GM19043 (cell line): ENCODE results near the gene TRMT10B.
A peak's percentile ranks its signal among the peaks of the same experiment; 100 is the strongest.
"Not testable (repeated sequence)": the region's sequence is repeated elsewhere in the genome, so short reads cannot be mapped to it uniquely, and the experiment has no call there.

Source experiments
- ATAC-seq: cut with Tn5 transposase; IDR thresholded peaks from one replicate; pipeline ENCODE4 v1.9.1; 2021; ENCODE audit warnings: low read depth; ENCODE audit not compliant: unreplicated experiment

Gene TRMT10B

DNA sequence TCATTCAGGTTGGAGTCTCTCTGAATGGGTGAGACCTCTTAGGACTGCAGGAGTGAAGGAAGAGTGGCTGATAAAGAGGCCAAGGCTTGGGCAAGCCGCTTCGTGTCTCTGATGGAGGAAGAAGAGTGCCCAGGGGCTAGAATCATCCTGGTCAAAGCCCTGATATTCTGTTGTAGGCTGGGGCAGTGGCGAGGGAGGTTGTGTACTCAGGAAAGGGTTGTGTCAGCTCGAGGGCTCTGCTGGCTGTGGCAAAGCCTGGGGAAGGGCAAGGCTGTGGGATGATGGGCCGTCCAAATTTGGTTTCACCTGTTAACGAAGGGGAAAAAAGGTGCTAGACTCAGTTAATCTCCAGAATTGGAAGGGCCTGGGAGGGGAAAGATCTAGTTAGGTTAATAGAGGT is 2.4 kb upstream of the TRMT10B start:
- no peak for ATAC-seq

DNA sequence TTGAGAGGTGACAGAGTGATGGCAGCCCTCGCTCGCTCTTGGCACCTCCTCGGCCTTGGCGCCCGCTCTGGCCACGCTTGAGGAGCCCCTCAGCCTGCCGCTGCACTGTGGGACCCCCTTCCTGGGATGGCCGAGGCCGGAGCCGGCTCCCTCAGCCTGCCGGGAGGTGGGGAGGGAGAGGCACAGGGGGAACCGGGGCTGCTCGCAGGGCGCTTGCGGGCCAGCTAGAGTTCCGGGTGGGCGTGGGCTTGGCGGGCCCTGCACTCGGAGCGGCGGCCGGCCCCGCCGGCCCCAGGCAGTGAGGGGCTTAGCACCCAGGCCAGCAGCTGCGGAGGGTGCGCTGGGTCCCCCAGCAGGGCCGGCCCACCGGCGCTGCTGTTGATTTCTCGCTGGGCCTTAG is 1.9 kb upstream of the TRMT10B start:
- ATAC-seq = not testable (repeated sequence)

DNA sequence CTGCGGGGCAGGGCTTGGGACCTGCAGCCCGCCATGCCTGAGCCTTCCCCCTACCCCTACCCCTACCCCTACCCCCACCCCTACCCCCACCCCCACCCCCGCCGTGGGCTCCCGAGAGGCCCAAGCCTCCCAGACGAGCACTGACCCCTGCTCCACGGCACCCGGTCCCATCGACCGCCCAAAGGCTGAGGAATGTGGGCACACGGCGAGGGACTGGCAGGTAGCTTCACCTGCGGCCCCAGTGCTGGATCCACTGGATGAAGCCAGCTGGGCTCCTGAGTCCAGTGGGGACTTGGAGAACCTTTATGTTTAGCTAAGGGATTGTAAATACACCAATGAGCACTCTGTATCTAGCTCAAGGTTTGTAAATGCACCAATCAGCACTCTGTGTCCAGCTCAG is 1.5 kb upstream of the TRMT10B start:
- not testable (repeated sequence) for ATAC-seq

DNA sequence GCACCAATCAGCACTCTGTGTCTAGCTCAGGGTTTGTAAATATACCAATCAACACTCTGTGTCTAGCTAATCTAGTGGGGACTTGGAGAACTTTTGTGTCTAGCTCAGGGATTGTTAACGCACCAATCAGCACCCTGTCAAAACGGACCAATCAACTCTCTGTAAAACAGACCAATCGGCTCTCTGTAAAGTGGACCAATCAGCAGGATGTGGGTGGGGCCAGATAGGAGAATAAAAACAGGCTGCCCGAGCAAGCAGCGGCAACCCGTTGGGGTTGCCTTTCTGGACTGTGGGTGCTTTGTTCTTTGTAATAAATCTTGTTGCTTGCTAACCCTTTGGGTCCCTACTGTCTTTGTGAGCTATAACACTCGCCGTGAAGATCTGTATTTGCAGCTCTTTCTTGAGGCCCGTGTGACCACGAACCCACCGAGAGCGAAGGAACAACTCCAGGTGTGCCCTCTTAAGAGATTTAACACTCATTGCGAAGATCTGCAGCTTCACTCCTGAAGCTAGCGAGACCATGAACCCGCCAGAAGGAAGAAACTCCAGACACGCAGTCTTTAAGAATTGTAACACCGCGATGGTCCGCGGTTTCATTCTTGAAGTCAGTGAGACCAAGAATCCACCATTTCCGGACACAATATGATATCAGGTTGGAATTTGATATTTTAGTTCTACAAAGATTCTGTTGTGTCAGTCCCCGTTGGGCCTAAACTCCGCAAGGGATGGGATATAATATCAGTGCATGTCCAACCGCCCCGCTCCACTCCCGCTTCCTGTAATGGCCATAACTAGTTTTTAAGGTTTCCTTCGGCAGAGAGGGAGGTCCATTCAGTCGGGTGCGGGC is 740 bp upstream of the TRMT10B start:
- no peak for ATAC-seq

DNA sequence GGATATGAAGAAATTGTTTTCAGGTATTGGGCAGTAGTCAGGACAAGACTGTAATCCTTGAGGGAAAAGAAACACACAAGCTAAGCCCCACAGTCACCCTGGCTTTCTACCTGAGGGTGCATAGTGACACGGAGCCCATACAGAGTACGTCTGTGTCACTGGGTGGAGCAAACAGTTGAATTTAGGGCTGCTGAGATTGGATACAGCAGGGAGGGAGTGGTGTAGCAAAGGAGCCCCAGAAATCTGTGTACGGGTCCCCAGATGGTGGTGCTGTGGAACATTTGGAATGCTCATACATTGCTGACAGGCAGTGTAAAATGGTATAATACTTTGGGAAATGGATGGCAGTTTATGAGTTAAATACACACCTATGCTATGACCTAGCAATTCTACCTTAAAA is 5.1 kb downstream of the TRMT10B start:
- ATAC-seq = no peak

DNA sequence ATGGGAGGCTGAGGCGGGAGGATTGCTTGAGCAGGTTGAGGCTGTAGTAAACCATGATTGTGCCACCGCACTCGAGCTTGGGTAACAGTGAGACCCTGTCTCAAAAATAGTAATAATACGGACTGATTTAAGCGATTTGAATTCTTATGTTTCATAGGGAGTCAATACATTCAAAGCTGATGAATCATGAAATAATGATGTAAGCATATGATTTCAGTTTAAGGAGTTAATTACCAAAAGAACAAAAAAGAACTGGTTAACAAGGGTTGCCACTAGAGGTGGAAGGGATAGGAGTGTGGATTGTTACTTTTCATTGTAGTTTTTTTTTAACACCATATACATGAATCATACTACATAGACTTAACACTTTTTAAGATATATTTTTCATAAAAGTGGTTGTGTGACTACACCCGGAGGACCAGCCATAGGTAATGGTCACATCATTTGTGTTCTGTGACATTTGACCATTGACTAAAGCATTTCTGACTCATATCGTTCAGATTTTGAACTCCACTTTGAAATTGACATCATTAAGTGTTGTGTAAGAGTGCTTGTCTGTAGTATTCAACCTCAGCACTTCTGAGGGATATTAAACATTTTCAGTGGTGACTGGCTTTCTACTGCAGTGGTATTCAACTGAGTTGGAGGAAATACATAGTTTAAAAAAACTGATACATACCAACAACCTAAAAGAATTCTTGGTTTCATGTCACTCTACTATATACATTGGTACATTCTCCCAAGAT is 7.0 kb downstream of the TRMT10B start:
- ATAC-seq = no peak

DNA sequence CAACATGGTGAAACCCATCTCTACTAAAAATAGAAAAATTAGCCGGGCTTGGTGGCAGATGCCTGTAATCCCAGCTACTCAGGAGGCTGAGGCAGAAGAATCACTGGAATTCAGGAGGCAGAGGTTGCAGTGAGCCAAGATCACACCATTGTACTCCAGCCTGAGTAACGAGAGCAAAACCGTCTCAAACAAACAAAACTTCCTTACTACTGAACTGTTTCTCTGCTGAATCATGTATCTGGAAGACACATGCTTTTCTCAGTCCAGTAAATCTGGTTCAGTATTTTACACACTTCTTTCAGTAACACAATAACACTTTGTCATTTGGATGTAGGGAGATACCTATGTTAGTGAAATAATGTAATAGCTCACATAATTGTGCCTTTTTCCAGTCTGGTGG is 7.9 kb downstream of the TRMT10B start:
- ATAC-seq = no peak

DNA sequence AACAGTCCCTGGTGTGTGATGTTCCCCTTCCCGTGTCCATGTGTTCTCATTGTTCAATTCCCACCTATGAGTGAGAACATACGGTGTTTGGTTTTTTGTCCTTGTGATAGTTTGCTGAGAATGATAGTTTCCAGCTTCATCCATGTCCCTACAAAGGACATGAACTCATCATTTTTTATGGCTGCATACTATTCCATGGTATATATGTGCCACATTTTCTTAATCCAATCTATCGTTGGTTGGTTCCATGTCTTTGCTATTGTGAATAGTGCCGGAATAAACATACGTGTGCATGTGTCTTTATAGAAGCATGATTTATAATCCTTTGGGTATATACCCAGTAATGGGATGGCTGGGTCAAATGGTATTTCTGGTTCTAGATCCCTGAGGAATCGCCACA is 11.7 kb downstream of the TRMT10B start:
- ATAC-seq = not testable (repeated sequence)

DNA sequence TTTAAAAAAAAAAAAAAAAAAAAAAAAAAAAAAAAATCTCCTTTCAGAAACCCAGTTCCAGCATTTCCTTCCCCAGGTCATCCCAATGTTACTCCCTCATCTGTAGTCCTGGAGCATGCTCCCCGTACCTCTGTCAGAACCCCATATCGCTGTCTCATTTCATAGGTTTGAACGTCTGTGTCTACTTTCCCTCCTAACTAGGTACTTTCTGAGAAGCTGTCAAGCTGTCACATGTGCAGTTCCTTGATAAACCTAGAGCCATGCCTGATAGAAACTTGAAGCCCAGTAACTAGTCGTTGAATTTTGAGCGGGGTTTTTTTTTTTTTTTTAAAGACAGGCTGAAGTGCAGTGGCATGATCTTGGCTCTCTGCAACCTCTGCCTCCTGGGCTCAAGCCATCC is 15.7 kb downstream of the TRMT10B start:
- ATAC-seq = no peak

DNA sequence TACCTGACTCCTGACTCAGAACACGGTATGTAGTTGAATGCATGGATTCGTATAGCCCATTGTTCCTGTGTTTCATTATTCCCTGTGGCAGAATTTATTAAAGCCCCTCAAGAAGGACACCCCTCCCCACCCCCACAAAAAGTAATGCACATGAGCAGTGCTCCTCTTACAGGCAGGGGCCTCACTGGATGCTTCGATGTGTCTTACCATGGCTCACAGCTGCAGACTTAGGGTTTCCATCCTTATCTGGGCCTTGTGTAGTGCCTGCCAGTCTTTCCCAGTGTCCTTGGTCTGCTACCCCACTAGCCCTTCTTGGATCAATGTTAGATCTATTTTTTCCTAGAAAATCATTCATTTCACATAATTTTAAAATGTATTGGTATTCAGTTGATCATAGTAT is 16.4 kb downstream of the TRMT10B start:
- no peak for ATAC-seq

DNA sequence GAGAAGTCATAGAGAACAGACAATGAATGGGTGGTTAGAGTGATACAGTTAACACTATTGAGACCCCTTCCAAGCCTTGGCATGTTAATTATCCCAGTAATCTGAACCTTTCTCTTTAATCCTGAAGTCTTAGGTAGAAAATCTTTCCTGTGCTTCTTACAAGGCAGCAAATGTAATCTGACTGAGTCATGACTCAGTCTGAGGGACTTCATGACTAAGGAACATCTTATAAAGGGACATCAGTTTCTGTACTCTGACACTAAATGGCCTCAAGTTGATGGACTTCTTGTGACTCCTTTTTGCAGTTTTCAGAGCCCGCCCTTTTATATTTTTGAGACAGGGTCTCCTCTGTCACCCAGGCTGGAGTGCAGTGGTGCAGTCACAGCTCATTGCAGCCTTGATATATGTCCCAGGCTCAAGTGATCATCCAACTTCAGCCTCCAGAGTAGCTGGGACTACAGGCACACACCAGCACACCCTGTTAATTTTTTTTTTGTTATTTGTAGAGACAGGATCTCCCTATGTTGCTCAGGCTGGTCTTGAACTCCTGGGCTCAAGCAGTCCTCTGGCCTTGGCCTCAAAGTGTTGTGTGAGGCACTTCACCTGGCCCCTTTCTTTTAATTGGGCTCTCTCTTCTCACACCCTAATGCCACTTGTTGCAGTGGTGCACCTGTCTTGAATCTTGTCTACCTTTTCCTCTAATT is 21.8 kb downstream of the TRMT10B start:
- no peak for ATAC-seq

DNA sequence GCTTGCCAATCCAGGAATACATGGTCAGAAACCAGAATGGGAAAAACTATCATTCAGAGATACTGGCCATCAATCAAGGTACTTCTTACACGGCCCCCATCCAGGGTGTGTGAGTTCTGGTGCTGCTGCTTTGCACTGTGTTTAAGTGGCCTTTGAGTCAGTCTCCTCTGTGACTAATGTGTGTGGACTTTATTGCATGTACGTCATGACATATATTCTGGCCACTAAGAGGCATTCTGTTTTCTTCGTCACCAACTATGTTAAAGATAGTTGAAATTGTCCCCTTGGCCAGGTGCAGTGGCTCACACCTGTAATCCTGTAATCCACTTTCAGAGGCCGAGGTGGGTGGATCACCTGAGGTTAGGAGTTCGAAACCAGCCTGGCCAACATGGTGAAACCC is 22.7 kb downstream of the TRMT10B start:
- no peak for ATAC-seq

DNA sequence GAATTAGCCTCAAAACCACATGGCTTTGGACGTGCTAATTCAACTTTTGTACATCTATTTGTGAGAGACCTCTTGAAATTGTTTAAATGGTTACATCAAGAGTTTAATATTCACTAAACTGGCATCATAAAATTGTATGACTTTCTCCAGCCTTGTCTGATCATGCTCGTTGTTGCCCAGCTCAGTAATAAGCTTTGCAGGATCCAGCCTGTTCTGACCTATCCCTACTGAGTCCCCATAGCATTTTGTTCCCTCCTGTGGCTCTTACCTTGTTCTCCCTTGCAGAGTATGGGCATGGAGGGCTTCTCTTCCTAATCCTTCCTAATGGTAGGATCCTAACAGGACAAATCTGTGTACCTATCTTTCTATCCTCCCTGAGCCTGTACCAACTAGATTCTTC is 24.9 kb downstream of the TRMT10B start:
- ATAC-seq = no peak

DNA sequence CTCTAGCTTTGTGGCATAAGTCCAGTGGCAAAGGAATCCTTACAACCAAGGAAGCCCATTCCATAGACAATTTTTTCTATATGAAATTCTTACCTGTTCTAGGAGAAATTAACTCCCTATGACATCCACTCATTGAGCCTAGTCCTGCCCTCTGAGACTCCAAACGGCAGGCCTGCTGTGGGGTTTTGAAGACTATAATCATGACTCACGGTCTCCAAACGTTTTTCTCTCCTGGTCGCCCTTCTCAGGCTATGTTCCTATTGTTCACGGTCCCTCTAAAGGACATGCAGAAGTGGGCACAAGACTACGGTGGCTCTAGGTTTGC is 30.6 kb downstream of the TRMT10B start:
- no peak for ATAC-seq

DNA sequence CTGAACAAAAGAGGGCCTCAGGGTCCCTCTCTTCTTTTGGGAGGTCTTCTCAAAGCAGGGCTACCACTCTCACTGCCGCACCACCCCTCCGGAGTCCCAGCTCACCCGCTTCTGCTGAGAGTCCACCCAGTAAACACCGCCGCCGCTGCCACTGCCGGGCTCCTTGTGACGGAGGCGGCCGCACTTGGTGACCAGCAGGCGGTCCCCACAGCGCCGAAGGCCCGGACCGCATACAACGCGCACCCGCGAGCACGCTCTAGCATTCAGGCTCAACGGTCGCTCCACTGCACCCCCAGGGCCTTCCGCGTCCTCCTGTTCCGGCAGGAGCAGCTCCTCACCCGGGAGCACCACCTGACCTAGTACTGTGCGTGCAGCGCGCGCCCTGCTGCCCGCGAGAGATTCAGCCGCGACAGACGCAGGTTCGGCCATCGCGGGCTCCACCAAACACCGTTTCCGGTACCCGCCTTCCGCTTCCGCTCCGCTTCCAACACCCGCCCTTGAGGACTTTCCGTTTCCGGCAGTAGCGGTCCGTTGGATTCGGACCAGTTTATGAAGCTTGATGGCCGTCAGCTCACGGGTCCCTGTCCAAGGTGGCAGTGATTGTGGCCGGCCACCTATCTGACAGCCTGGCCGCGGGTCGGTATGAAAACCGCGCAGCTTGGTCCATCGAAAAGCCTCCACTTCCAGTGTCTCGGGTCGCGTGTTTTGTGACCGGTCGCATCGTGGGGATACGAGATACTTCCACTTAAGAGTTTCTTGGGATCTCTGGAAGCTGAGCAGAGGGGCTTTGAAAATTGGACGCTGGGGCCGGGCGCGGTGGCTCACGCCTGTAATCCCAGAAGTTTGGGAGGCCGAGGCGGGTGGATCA is 31.2 kb downstream of the TRMT10B start, which contains the start of gene EXOSC3:
TSS of gene EXOSC3 (minus strand) at position 449 of the 868 bp plus-strand sequence. CDS start at position 429, 20 bp downstream.
- ATAC-seq = peak; percentile 92

DNA sequence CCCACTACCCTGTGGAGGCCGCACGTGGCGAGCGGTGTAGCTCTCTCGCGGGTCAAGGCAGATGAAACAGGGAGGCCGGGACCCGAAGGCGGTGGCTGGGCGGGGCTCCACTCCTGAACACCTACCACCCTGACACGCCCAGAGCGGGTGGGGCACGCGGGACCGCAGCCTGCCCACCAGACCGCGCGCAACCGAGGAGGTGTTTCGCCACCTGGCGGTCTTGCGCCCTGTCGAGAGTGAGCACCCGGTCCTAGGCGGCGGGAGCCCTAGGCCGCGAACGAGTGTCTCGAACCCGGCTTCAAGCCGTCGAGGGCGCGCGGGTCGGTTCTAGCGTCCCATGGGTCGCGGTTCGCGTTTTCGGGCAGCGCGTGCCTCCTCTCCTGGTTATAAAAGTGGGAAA is 33.5 kb downstream of the TRMT10B start:
- ATAC-seq = no peak

DNA sequence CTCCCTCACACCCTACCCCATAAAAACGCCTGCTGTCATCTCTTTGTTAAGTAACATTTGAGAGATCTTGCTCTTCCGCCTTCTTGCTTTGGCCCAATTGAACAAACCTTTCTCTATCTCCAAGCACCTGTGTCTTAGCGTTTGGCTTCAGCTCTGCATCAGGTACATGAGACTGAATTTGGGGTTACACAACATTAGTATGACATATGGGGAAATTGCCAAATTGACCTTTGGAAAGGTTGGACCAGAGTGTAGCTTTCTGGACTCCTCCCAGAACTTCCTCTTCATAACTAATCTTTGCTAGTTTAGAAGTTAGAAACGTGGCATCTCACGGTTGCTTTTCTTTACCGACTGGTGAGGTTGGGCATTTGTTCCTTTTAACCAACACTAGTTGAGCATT is 34.7 kb downstream of the TRMT10B start:
- no peak for ATAC-seq

DNA sequence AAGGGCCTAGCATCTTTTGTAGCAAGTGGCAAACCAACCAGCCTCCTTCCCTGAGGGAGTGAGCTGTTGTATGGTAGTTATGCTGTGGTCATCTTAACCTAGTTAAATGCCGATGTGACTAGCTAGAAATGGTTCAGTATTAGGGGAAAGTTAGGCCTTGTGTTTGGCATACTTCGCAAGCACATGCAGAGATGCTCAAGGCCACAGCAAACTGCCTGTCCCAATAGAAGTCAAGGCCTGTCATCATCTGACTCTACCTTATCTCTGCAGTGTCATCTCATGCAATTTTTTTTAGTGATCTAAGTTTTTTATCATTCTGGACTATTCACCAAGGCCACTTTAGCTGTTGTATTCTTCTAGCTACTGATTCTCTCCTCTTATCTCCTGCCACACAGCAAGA is 36.5 kb downstream of the TRMT10B start:
- no peak for ATAC-seq

DNA sequence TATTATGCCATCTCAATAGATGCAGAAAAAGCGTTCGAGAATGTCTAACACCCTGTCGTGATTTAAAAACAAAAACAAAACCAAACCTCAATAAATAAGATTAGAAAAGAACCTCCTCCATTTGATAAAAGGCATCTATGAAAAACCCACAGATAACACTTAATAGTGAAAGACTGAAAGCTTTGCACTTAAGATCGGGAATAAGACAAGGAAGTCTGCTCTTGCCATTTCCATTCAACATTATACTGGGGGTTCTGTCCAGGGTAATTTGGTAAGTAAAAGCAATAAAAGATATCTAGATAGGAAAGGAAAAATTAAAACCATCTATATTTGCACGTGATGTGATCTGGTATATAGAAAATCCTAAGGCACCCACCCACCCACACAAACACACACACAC is 38.5 kb downstream of the TRMT10B start:
- ATAC-seq = no peak

DNA sequence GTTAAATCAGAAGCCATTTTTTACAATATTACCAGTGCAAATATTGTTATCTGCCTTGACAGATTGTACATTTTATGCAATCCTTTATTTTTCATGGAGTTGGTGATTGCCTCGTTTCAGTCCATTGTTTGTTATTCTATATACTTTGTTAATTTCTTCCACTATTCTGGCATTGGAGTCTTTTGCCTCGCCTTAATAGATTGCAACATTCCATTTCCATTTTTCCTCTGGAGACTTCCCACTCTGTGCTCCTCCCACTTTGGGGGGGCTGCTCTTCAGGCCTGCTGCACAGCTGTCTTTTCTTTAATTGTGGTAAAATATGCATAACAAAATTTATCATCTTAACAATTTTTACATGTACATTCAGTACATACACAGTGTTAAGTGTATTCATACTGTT is 42.6 kb downstream of the TRMT10B start:
- no peak for ATAC-seq
